Prostate gland (tissue), 2 donors: ENCODE measurements around the gene HIBCH.

Source experiments
- POLR2A ChIP-seq: fragments of 450-650 bp; IDR thresholded peaks from one replicate; pipeline ENCODE4 v1.6.1; 2016; ENCODE audit warnings: antibody characterized with exemption, mild to moderate bottlenecking
- POLR2AphosphoS5 ChIP-seq: sonication (generic); formaldehyde crosslinking; IDR thresholded peaks from one replicate; pipeline ENCODE4 v1.6.1; 2017; ENCODE audit warnings: antibody characterized with exemption
- TF ChIP-seq, protein P1 (sequence below), 4 experiments: fragments of 200-600 bp in 2 of 4; fragments of 450-650 bp in 2 of 4; sonication (generic) in 2 of 4; IDR thresholded peaks; 1 replicate in 3 of 4; 2 replicates in 1 of 4; pipeline ENCODE4 v1.5.1; 2016 to 2019; ENCODE audit warnings: antibody characterized with exemption in 4 of 4, mild to moderate bottlenecking in 2 of 4, moderate library complexity in 2 of 4

DNA sequence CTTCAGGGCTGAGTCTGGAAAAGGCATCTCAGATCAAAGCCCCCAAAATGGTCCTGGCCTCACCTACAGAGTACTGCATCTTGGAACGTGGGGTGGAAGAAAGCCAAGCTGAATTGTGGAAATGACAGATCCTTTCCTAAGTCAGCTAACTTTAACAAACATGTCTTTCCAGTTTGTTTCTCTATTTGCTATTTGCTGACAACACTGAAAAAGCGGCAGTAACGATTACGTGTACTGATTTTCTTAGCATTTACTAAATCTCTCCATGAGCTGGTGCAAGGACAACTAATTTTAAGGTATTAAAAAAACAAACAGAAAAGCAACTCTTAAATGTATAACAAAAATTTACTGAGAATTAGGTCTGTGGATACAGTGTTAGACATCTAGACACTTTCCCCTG, 1.1 kb downstream of the HIBCH start:
- TF ChIP-seq, protein P1, sequence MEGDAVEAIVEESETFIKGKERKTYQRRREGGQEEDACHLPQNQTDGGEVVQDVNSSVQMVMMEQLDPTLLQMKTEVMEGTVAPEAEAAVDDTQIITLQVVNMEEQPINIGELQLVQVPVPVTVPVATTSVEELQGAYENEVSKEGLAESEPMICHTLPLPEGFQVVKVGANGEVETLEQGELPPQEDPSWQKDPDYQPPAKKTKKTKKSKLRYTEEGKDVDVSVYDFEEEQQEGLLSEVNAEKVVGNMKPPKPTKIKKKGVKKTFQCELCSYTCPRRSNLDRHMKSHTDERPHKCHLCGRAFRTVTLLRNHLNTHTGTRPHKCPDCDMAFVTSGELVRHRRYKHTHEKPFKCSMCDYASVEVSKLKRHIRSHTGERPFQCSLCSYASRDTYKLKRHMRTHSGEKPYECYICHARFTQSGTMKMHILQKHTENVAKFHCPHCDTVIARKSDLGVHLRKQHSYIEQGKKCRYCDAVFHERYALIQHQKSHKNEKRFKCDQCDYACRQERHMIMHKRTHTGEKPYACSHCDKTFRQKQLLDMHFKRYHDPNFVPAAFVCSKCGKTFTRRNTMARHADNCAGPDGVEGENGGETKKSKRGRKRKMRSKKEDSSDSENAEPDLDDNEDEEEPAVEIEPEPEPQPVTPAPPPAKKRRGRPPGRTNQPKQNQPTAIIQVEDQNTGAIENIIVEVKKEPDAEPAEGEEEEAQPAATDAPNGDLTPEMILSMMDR (IDR thresholded peaks at IDR 0.05), result no peak
- TF ChIP-seq POLR2A, result no peak
- no peak for TF ChIP-seq POLR2AphosphoS5
